ENCODE measurements around the gene SLIT3.
A peak's percentile ranks its signal among the peaks of the same experiment; 100 is the strongest.

Gene SLIT3

GRCh38 chr5:168940712-168941111, 360.2 kb downstream of the SLIT3 start (continued):
- TF ChIP-seq, protein P1, sequence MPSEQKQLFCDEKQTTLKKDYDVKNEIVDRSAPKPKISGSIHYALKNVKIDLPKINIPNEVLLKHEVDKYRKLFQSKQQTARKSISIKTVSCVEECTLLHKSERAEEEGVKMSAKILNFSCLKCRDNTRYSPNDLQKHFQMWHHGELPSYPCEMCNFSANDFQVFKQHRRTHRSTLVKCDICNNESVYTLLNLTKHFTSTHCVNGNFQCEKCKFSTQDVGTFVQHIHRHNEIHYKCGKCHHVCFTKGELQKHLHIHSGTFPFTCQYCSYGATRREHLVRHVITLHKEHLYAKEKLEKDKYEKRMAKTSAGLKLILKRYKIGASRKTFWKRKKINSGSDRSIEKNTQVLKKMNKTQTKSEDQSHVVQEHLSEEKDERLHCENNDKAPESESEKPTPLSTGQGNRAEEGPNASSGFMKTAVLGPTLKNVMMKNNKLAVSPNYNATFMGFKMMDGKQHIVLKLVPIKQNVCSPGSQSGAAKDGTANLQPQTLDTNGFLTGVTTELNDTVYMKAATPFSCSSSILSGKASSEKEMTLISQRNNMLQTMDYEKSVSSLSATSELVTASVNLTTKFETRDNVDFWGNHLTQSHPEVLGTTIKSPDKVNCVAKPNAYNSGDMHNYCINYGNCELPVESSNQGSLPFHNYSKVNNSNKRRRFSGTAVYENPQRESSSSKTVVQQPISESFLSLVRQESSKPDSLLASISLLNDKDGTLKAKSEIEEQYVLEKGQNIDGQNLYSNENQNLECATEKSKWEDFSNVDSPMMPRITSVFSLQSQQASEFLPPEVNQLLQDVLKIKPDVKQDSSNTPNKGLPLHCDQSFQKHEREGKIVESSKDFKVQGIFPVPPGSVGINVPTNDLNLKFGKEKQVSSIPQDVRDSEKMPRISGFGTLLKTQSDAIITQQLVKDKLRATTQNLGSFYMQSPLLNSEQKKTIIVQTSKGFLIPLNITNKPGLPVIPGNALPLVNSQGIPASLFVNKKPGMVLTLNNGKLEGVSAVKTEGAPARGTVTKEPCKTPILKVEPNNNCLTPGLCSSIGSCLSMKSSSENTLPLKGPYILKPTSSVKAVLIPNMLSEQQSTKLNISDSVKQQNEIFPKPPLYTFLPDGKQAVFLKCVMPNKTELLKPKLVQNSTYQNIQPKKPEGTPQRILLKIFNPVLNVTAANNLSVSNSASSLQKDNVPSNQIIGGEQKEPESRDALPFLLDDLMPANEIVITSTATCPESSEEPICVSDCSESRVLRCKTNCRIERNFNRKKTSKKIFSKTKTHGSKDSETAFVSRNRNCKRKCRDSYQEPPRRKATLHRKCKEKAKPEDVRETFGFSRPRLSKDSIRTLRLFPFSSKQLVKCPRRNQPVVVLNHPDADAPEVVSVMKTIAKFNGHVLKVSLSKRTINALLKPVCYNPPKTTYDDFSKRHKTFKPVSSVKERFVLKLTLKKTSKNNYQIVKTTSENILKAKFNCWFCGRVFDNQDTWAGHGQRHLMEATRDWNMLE (tag by site-specific recombination; conservative IDR thresholded peaks at IDR 0.05; ENCODE audit: low read depth): no peak

DNA sequence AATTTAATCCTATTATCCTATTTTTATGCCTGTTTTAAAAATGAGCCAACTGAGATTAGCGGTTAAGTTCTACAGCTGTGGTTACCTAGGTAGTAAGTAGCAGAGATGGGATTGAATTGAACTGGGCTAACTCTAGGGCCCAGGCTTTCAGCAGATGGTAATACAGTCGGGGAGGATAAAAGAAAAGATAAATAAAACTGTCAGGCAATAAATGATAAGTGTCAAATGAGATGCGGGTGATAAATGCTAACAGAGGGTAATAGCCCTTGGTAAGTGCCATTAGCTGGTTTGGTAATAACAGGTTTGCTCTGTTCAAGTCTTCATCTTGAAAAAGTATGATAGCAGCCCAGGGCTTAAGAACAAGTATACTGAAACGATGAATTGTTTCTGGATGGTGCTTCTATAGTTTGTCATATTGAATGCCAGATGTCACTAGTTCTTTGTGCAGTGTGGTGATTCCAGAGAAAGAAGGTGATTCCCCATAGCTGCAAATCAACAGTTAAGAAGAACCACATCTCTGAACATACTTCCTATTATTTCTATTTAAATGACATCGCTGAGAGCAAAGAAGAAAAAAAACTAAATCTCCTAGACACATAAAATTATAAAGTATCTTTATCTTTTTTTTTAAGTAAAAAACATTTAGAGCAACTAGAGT, 360.9 kb downstream of the SLIT3 start:
- no peak overlapping the region for H3K4me3 ChIP-seq (ENCODE audit: low read depth, low read length)
- H3K4me1 ChIP-seq (ENCODE audit: control insufficient read depth, insufficient read depth, low read length): no peaks in the 10 kb centered on the region
- no peaks in the 10 kb centered on the region for H3K9me3 ChIP-seq (ENCODE audit: control insufficient read depth, insufficient read depth, low read depth, low read length)
- CTCF ChIA-PET: interaction anchor here (0.9 to 1.3 kb wide), 4 partner anchors 11 to 234 kb away, joined by 3 to 4 read pairs (median 3); no protein-coding TSS in a partner anchor
- TF ChIP-seq ZNF514 (tag by site-specific recombination; IDR thresholded peaks at IDR 0.05): no peak
- no peak for TF ChIP-seq ZNF112 (tag by site-specific recombination; IDR thresholded peaks at IDR 0.05)
- TF ChIP-seq ZNF132 (tag by site-specific recombination; IDR thresholded peaks at IDR 0.05; ENCODE audit: borderline replicate concordance): no peak
- TF ChIP-seq WT1 (tag by site-specific recombination; IDR thresholded peaks at IDR 0.05): no peak
- TF ChIP-seq, protein P2, sequence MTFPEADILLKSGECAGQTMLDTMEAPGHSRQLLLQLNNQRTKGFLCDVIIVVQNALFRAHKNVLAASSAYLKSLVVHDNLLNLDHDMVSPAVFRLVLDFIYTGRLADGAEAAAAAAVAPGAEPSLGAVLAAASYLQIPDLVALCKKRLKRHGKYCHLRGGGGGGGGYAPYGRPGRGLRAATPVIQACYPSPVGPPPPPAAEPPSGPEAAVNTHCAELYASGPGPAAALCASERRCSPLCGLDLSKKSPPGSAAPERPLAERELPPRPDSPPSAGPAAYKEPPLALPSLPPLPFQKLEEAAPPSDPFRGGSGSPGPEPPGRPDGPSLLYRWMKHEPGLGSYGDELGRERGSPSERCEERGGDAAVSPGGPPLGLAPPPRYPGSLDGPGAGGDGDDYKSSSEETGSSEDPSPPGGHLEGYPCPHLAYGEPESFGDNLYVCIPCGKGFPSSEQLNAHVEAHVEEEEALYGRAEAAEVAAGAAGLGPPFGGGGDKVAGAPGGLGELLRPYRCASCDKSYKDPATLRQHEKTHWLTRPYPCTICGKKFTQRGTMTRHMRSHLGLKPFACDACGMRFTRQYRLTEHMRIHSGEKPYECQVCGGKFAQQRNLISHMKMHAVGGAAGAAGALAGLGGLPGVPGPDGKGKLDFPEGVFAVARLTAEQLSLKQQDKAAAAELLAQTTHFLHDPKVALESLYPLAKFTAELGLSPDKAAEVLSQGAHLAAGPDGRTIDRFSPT (tag by site-specific recombination; IDR thresholded peaks at IDR 0.05): no peak
- TF ChIP-seq ZNF510 (tag by site-specific recombination; IDR thresholded peaks at IDR 0.05; ENCODE audit: insufficient replicate concordance): no peak
- TF ChIP-seq ZNF843 (tag by site-specific recombination; IDR thresholded peaks at IDR 0.05): 0 out of 2 replicates have a peak, but pooled peaks have one; percentile 23
- TF ChIP-seq ZNF544 (tag by site-specific recombination; IDR thresholded peaks at IDR 0.05): no peak
- TF ChIP-seq SP7 (tag by site-specific recombination; IDR thresholded peaks at IDR 0.05): peak; percentile 99
- TF ChIP-seq ZNF623 (tag by site-specific recombination; IDR thresholded peaks at IDR 0.05): no peak
- peak; percentile 40; the same call in 1 of the 2 replicates for TF ChIP-seq FEZF1 (tag by site-specific recombination; IDR thresholded peaks at IDR 0.05)
- no peak for TF ChIP-seq ZNF830 (tag by site-specific recombination; IDR thresholded peaks at IDR 0.05; ENCODE audit: low read depth)
- TF ChIP-seq ZNF645 (tag by site-specific recombination; IDR thresholded peaks at IDR 0.05): no peak
- TF ChIP-seq ZNF37A (tag by site-specific recombination; IDR thresholded peaks at IDR 0.05): no peak
- TF ChIP-seq ZNF18 (tag by site-specific recombination; IDR thresholded peaks at IDR 0.05): no peak
- TF ChIP-seq ZNF146 (tag by site-specific recombination; IDR thresholded peaks at IDR 0.05): no peak
- TF ChIP-seq OSR2 (tag by site-specific recombination; IDR thresholded peaks at IDR 0.05): peak; percentile 68; the same call in 1 of the 2 replicates
- TF ChIP-seq ZNF366 (tag by site-specific recombination; conservative IDR thresholded peaks at IDR 0.05): no peak
- TF ChIP-seq ZNF133 (tag by site-specific recombination; IDR thresholded peaks at IDR 0.05): no peak
- no peak for TF ChIP-seq ZNF600 (tag by site-specific recombination; IDR thresholded peaks at IDR 0.05)
- no peak for TF ChIP-seq GFI1B (tag by site-specific recombination; IDR thresholded peaks at IDR 0.05)
- peak; percentile 72; the same call in 1 of the 2 replicates for TF ChIP-seq TCF7L2 (IDR thresholded peaks at IDR 0.05; ENCODE audit: borderline replicate concordance, low read depth, low read length)
- TF ChIP-seq, protein P3, sequence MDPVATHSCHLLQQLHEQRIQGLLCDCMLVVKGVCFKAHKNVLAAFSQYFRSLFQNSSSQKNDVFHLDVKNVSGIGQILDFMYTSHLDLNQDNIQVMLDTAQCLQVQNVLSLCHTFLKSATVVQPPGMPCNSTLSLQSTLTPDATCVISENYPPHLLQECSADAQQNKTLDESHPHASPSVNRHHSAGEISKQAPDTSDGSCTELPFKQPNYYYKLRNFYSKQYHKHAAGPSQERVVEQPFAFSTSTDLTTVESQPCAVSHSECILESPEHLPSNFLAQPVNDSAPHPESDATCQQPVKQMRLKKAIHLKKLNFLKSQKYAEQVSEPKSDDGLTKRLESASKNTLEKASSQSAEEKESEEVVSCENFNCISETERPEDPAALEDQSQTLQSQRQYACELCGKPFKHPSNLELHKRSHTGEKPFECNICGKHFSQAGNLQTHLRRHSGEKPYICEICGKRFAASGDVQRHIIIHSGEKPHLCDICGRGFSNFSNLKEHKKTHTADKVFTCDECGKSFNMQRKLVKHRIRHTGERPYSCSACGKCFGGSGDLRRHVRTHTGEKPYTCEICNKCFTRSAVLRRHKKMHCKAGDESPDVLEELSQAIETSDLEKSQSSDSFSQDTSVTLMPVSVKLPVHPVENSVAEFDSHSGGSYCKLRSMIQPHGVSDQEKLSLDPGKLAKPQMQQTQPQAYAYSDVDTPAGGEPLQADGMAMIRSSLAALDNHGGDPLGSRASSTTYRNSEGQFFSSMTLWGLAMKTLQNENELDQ (tag by site-specific recombination; IDR thresholded peaks at IDR 0.05; ENCODE audit: low read depth): no peak
- POLR2A ChIA-PET: no interaction called here
- no peak overlapping the region for H3K27ac ChIP-seq (ENCODE audit: extremely low read depth, low read depth, low read length)
- H3K36me3 ChIP-seq (ENCODE audit: control insufficient read depth in 2 of 2, insufficient read depth in 1 of 2, low read length in 2 of 2): no peaks in the 10 kb centered on the region
